SK-N-SH treated with all-trans-retinoic acid at 6 μM for 48 hours (cell line): ENCODE measurements around the gene U2SURP.

ENCODE experiments used
- CREB5 ChIP-seq: fragments of 250-450 bp; sonication (Bioruptor Pico); IDR thresholded peaks from 2 replicates; pipeline ENCODE4 v1.5.1; 2020; ENCODE audit warnings: low read depth, mild to moderate bottlenecking, moderate library complexity
- CSDC2 ChIP-seq: fragments of 250-450 bp; sonication (Bioruptor Pico); IDR thresholded peaks from 2 replicates; pipeline ENCODE4 v1.5.0; 2020; ENCODE audit warnings: mild to moderate bottlenecking, moderate library complexity
- ISL1 ChIP-seq: fragments of 250-450 bp; sonication (Bioruptor Pico); IDR thresholded peaks from 2 replicates; pipeline ENCODE4 v2.1.2; 2022; ENCODE audit warnings: mild to moderate bottlenecking, moderate library complexity
- OSR1 ChIP-seq: fragments of 250-450 bp; sonication (Bioruptor Pico); IDR thresholded peaks from 2 replicates; pipeline ENCODE4 v1.8.0; 2022; ENCODE audit warnings: moderate library complexity, mild to moderate bottlenecking, inconsistent platforms
- PATZ1 ChIP-seq: fragments of 250-450 bp; sonication (Bioruptor Pico); IDR thresholded peaks from 2 replicates; pipeline ENCODE4 v1.8.0; 2020; ENCODE audit warnings: mild to moderate bottlenecking, moderate library complexity, borderline replicate concordance
- POU6F1 ChIP-seq: fragments of 250-450 bp; sonication (Bioruptor Pico); IDR thresholded peaks from 2 replicates; pipeline ENCODE4 v1.8.0; 2021; ENCODE audit warnings: low read depth, mild to moderate bottlenecking, moderate library complexity, borderline replicate concordance
- RARB ChIP-seq: fragments of 250-450 bp; sonication (Bioruptor Pico); IDR thresholded peaks from 2 replicates; pipeline ENCODE4 v1.8.0; 2021; ENCODE audit warnings: mild to moderate bottlenecking, moderate library complexity
- TCF4 ChIP-seq: fragments of 250-450 bp; sonication (Bioruptor Pico); IDR thresholded peaks from 2 replicates; pipeline ENCODE4 v1.8.0; 2021; ENCODE audit warnings: mild to moderate bottlenecking, moderate library complexity, borderline replicate concordance
- TSHZ2 ChIP-seq: fragments of 250-450 bp; sonication (Bioruptor Pico); IDR thresholded peaks from 2 replicates; pipeline ENCODE4 v1.5.0; 2020; ENCODE audit warnings: mild to moderate bottlenecking, moderate library complexity
- ZFP3 ChIP-seq: fragments of 250-450 bp; sonication (Bioruptor Pico); IDR thresholded peaks from 2 replicates; pipeline ENCODE4 v1.5.0; 2020; ENCODE audit warnings: mild to moderate bottlenecking, moderate library complexity
- ZFP30 ChIP-seq: fragments of 450-650 bp; formaldehyde crosslinking; IDR thresholded peaks from 2 replicates; pipeline ENCODE4 v1.5.0; 2022; ENCODE audit warnings: mild to moderate bottlenecking, moderate library complexity
- ZNF565 ChIP-seq: fragments of 450-650 bp; formaldehyde crosslinking; conservative IDR thresholded peaks from 2 replicates; pipeline ENCODE4 v1.5.0; 2020; ENCODE audit warnings: low read depth, mild to moderate bottlenecking, moderate library complexity

GRCh38 chr3:142963234-142963515 lies 38.2 kb upstream of the U2SURP start:
- TF ChIP-seq RARB, result no peak
- TF ChIP-seq OSR1 (CRISPR knock-in tag), result no peak
- no peak for TF ChIP-seq ZNF565 (CRISPR knock-in tag)
- no peak for TF ChIP-seq ISL1
- TF ChIP-seq CSDC2 (CRISPR knock-in tag), result no peak
- no peak for TF ChIP-seq TCF4 (CRISPR knock-in tag)
- TF ChIP-seq ZFP3 (CRISPR knock-in tag), result no peak
- TF ChIP-seq PATZ1 (CRISPR knock-in tag), result no peak
- no peak for TF ChIP-seq ZFP30 (CRISPR knock-in tag)
- no peak for TF ChIP-seq POU6F1
- no peak for TF ChIP-seq CREB5 (CRISPR knock-in tag)
- no peak for TF ChIP-seq TSHZ2 (CRISPR knock-in tag)
